Measurements from ENCODE around the gene AAGAB. TPM values are rescaled to one million over a fixed set of nuclear protein-coding genes. Genes with fewer than 3 reads are reported as not detected.

The AAGAB gene
- total RNA-seq, 2 donors from 2014 or later, result 57.6 to 58.3 TPM

- intact Hi-C loops (cut with DNase I), result no loop called here
- Histone ChIP-seq H3K27ac (no peak overlapping the region), H3K9me3 (no peaks in the 10 kb centered on the region), H3K4me3 (no peak overlapping the region), H3K4me1 (peaks cover 4% of the 10 kb centered on the region), H3K9ac (ENCODE audit: low read depth in 2 of 2, low read length in 2 of 2) (no peak overlapping the region), H3K36me3 (no peaks in the 10 kb centered on the region), H3K27me3 (no peaks in the 10 kb centered on the region)
- no peak for TF ChIP-seq CTCF (IDR thresholded peaks at IDR 0.05)
- DNase-seq, result no peak
These were observed 80.7 kb downstream of the AAGAB start for GRCh38 chr15:67173786-67174185.

- no peaks in the 10 kb centered on the region for H3K9me3 ChIP-seq
- H3K4me1 ChIP-seq, result peaks cover 4% of the 10 kb centered on the region
- no peak overlapping the region for H3K27ac ChIP-seq
- H3K36me3 ChIP-seq, result no peaks in the 10 kb centered on the region
- DNase-seq, result no peak
- no peak overlapping the region for H3K4me3 ChIP-seq
- intact Hi-C loops (cut with DNase I), result no loop called here
- TF ChIP-seq CTCF (IDR thresholded peaks at IDR 0.05), result no peak
- no peak overlapping the region for H3K9ac ChIP-seq (ENCODE audit: low read depth in 2 of 2, low read length in 2 of 2)
- no peaks in the 10 kb centered on the region for H3K27me3 ChIP-seq
These were observed 81.5 kb downstream of the AAGAB start for GRCh38 chr15:67173005-67173404.

- Histone ChIP-seq H3K27ac (no peak overlapping the region), H3K36me3 (no peaks in the 10 kb centered on the region), H3K4me1 (peaks cover 4% of the 10 kb centered on the region), H3K9ac (ENCODE audit: low read depth in 2 of 2, low read length in 2 of 2) (no peak overlapping the region), H3K27me3 (no peaks in the 10 kb centered on the region), H3K4me3 (no peak overlapping the region), H3K9me3 (no peaks in the 10 kb centered on the region)
- intact Hi-C loops (cut with DNase I), result no loop called here
- DNase-seq, result no peak
- no peak for TF ChIP-seq CTCF (IDR thresholded peaks at IDR 0.05)
These were observed 82.3 kb downstream of the AAGAB start for GRCh38 chr15:67172172-67172571.

GRCh38 chr15:67171471-67171870, 83.0 kb downstream of the AAGAB start:
- H3K27ac ChIP-seq, result no peak overlapping the region
- no peak overlapping the region for H3K9ac ChIP-seq (ENCODE audit: low read depth in 2 of 2, low read length in 2 of 2)
- TF ChIP-seq CTCF (IDR thresholded peaks at IDR 0.05), result no peak
- intact Hi-C loops (cut with DNase I), result no loop called here
- H3K36me3 ChIP-seq, result no peaks in the 10 kb centered on the region
- H3K9me3 ChIP-seq, result no peaks in the 10 kb centered on the region
- H3K27me3 ChIP-seq, result no peaks in the 10 kb centered on the region
- no peak overlapping the region for H3K4me3 ChIP-seq
- DNase-seq, result no peak
- peaks cover 4% of the 10 kb centered on the region for H3K4me1 ChIP-seq

GRCh38 chr15:67170143-67170925, 84.1 kb downstream of the AAGAB start:
- Histone ChIP-seq H3K27me3 (no peaks in the 10 kb centered on the region), H3K4me3 (no peak overlapping the region), H3K27ac (no peak overlapping the region), H3K9me3 (no peaks in the 10 kb centered on the region), H3K36me3 (no peaks in the 10 kb centered on the region), H3K9ac (ENCODE audit: low read depth in 2 of 2, low read length in 2 of 2) (no peak overlapping the region), H3K4me1 (peaks cover under 1% of the 10 kb centered on the region)
- no peak for TF ChIP-seq CTCF (IDR thresholded peaks at IDR 0.05)
- DNase-seq, result no peak
- intact Hi-C loops (cut with DNase I), result no loop called here
